Hematopoietic multipotent progenitor cell treated with erythropoietin and hydrocortisone succinate and interleukin-3 and kit ligand, for 8 days (in vitro differentiated cells): ENCODE results near the gene EPS8.
A peak's percentile ranks its signal among the peaks of the same experiment; 100 is the strongest.

ENCODE experiments used
- DNase-seq: peaks from one replicate; pipeline ENCODE4 v3.0.0-alpha.2; 2015

Gene EPS8

DNA sequence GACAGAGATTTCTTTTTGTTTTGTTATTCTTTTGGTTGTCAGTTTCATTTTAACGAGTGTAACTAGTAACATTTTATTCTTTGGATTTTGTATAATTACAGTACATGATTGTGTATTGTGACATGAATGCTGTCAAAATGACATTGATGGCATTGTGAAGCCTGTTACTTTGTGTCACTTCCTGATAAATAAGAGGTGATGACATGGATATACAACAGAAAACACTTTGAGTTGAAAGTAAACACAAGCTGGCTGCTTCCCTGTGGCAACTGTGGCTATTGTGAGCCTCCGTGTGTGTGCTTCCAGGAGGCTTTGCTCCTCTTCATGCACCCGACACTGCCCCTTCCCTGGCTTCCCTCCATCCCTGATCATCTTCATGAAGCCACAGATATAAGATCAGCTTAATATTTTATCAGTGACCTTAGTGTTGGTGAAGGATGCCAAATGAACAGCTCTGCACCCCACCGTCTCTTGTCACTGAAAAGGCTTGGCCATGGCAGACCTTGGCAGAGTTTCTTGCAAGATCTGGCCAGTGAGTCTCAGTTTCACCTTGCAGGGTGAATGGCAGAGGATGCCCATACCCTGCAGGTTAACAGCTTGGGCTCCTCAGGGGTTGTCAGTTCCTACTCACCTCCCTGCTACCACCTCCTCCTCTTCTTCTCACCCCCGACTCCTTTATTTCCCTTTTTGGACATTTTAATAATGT is 191.9 kb downstream of the EPS8 start:
- no peak for DNase-seq

- no peak for DNase-seq
Observed at GRCh38 chr12:15596174-15596573, 193.0 kb downstream of the EPS8 start.

GRCh38 chr12:15592934-15593333 is 196.3 kb downstream of the EPS8 start:
- DNase-seq, result no peak

GRCh38 chr12:15591811-15592210 is 197.4 kb downstream of the EPS8 start:
- no peak for DNase-seq

DNA sequence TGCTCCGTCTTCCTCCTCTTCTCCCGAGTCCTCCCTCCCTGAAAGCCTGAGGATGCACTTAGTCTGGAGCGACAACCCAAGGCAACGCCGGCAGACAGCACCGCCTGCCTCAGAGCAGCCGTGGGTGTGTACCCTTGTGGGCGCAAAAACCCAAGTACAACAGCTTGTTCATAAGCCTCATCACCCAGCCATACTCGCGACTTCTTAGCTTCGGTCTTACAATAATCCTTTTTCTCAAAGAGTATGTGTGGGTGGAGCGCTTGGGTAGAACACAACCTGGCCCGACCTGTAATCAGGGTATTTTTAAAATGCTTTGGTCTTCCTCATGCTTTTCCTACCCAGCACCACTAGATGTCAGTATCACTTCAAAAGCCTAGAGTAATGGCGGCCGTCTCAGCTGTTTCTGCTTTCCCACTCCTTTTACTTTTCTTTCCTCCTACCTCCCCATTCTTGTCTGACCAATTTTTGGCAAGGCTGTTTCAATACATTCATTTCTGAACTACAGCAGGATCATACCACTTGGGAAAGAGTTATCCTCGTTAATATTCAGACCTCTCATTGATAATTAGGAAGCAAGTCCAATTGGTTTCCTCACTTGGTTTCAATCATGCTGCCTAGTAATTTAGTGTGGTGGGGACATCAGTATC is 198.9 kb downstream of the EPS8 start:
- DNase-seq, result peak; percentile 79

DNA sequence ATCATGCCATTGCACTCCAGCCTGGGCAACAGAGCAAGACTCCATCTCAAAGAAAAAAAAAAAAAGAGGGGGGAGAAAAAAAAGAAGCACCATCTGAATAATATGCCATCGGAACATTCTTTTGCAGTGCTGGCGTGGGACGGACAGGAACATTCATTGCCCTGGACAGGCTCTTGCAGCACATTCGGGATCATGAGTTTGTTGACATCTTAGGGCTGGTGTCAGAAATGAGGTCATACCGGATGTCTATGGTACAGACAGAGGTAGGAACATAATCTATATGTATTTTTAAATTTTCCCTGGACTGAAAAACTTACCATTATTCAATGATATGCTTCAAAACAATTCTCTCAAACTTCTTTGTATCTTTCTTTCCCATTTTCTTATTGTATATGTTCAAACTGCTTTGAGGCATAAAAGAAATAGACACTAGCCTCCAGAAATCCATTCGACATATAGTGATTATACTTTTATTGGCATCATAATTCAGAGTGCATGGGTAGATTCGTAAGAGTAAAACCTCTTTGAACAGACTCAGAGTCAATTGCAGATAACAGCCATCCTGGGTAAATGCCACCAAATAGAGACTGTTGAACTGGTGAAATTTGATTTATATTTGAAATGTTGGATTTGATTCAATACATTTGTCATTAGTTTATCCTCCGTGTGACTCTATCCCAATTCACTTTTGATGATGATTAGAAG is 199.7 kb downstream of the EPS8 start:
- DNase-seq, result no peak

DNA sequence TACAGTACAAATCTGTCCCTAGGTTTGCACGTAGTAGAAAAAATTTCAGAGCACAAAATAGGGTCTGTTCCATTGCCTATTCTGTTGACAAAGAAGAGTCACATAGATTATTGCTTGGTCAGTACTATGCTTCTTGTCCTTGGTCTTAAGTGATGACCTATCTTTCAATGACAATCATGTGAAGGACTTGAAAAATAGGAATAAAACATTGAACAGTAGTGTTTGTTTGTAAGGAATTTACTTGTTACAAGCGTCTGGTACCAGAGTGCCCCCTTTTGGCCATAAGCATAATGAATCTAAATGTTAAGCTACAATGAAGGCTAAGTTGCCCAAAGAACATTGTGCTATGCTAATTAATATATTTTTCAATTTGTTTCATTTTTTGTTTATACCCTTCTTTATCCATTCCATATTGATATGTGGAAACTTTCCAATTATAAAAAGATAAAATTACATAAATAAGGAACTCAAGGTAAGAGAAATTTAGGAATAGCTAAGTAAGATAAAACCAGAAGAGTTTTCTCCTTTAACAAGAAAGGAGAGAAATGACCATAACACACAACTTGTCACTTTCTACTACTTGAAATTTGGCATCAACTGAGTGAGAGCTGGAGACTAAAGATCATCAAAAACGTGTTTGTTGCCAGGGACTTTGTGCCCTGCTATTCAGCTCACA is 204.7 kb downstream of the EPS8 start:
- peak; percentile 71 for DNase-seq

GRCh38 chr12:15583804-15584203 is 205.4 kb downstream of the EPS8 start:
- no peak for DNase-seq

DNA sequence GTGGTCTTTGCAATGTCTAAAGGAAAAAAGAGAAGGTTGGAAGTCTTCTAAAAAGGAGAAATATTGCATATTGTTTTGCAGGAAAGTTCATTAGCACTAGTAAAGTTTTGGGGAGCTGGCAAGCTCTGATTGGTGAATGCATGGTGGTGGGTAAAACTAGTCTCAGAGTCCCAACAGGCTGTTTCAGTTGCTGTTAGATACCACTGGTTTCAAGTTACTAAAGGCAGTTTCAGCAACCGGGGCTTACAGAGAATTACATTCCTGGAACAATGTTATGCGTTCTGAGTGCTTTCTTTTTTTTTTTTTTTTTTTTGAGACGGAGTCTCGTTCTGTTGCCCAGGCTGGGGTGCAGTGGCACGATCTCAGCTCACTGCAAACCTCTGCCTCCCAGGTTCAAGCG is 208.2 kb downstream of the EPS8 start:
- DNase-seq, result no peak

DNA sequence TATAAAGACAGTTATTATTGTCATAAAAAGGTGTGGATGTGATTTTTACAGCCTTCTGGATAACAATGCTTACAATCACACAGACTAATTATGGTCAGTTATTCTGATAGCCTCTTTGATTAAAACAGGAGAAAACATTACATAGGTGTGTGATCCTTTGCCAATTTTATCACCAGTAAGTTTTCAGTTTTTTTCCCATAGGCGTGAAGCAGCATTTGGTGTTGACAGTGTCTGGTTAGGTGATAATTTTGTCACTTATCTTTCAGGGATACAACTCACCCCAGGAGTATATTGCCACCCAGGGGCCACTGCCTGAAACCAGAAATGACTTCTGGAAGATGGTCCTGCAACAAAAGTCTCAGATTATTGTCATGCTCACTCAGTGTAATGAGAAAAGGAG is 208.8 kb downstream of the EPS8 start:
- no peak for DNase-seq

GRCh38 chr12:15575671-15576541 is 213.3 kb downstream of the EPS8 start:
- no peak for DNase-seq

GRCh38 chr12:15574353-15574752 is 214.8 kb downstream of the EPS8 start:
- no peak for DNase-seq
